Activated CD8-positive, alpha-beta memory T cell treated with anti-CD3 and anti-CD28 coated beads, Interleukin-2, amount 50 U/mL, for 4 hours (primary cell): ENCODE data around the gene ACOX3.
A peak's percentile ranks its signal among the peaks of the same experiment; 100 is the strongest.
"Not testable (repeated sequence)": the region's sequence is repeated elsewhere in the genome, so short reads cannot be mapped to it uniquely, and the experiment has no call there.

Experiments used
- DNase-seq: peaks from one replicate; pipeline ENCODE4 v3.0.0-alpha.2; 2020

ACOX3 gene

GRCh38 chr4:8403976-8404375 is 36.5 kb downstream of the ACOX3 start:
- DNase-seq: no peak

GRCh38 chr4:8403173-8403753 is 37.3 kb downstream of the ACOX3 start:
- peak; percentile 49 for DNase-seq

GRCh38 chr4:8402640-8403039 is 37.9 kb downstream of the ACOX3 start:
- DNase-seq: no peak

- no peak for DNase-seq
These were observed 38.3 kb downstream of the ACOX3 start for GRCh38 chr4:8402181-8402597.

GRCh38 chr4:8401665-8402064 is 38.9 kb downstream of the ACOX3 start:
- DNase-seq: no peak

- no peak for DNase-seq
These were observed 39.7 kb downstream of the ACOX3 start for GRCh38 chr4:8400632-8401325.

GRCh38 chr4:8399298-8399697 is 41.2 kb downstream of the ACOX3 start:
- no peak for DNase-seq

- no peak for DNase-seq
These were observed 42.2 kb downstream of the ACOX3 start for GRCh38 chr4:8398347-8398746.

- no peak for DNase-seq
These were observed 43.6 kb downstream of the ACOX3 start for GRCh38 chr4:8396762-8397406.

- DNase-seq: no peak
These were observed 44.8 kb downstream of the ACOX3 start for GRCh38 chr4:8395504-8396296.

GRCh38 chr4:8394806-8395205 is 45.7 kb downstream of the ACOX3 start:
- no peak for DNase-seq

GRCh38 chr4:8394061-8394519 is 46.4 kb downstream of the ACOX3 start:
- DNase-seq: no peak

GRCh38 chr4:8393593-8394038 is 46.9 kb downstream of the ACOX3 start:
- no peak for DNase-seq

GRCh38 chr4:8392591-8393190 is 47.8 kb downstream of the ACOX3 start:
- no peak for DNase-seq

- no peak for DNase-seq
These were observed 48.6 kb downstream of the ACOX3 start for GRCh38 chr4:8391972-8392371.

GRCh38 chr4:8391071-8391470 is 49.5 kb downstream of the ACOX3 start:
- DNase-seq: no peak

- no peak for DNase-seq
These were observed 49.9 kb downstream of the ACOX3 start for GRCh38 chr4:8390577-8390976.

GRCh38 chr4:8388528-8388870 is 52.0 kb downstream of the ACOX3 start:
- no peak for DNase-seq

- DNase-seq: no peak
These were observed 52.7 kb downstream of the ACOX3 start for GRCh38 chr4:8387615-8388527.

- DNase-seq: no peak
These were observed 53.3 kb downstream of the ACOX3 start for GRCh38 chr4:8387194-8387593.

- DNase-seq: no peak
These were observed 53.8 kb downstream of the ACOX3 start for GRCh38 chr4:8386731-8387130.

- DNase-seq: not testable (repeated sequence)
These were observed 54.4 kb downstream of the ACOX3 start for GRCh38 chr4:8386131-8386530.
